GM23338 (cell line): Measurements from ENCODE around the gene PIRT. TPM values are rescaled to one million over a fixed set of nuclear protein-coding genes. Genes with fewer than 3 reads are reported as not detected.

Source experiments
- ATAC-seq: fragments of 200-7000 bp; cut with Tn5 transposase; 3 replicates; pipeline ENCODE4 v1.9.1; 2020
- DNase-seq: peaks from one replicate; pipeline ENCODE4 v3.0.0-alpha.2; 2015; ENCODE audit warnings: low spot score
- H2AFZ ChIP-seq: fragments of 200-600 bp; sonication (generic); 2 replicates; pipeline ENCODE4 v1.8.0; 2016; ENCODE audit warnings: antibody characterized with exemption, mild to moderate bottlenecking, moderate library complexity
- H3F3A ChIP-seq: fragments of 200-600 bp; sonication (generic); replicated peaks from 2 replicates; pipeline ENCODE4 v1.8.0; 2017; ENCODE audit warnings: antibody characterized with exemption, mixed run types, low read depth
- H3K27ac ChIP-seq: fragments of 200-600 bp; sonication (generic); 2 replicates; pipeline ENCODE4 v1.6.1; 2016; ENCODE audit warnings: low read depth
- H3K27me3 ChIP-seq: fragments of 200-600 bp; sonication (generic); 2 replicates; pipeline ENCODE4 v1.8.0; 2016; ENCODE audit warnings: mild to moderate bottlenecking, mixed run types, moderate library complexity; ENCODE audit not compliant: insufficient read depth
- H3K36me3 ChIP-seq: fragments of 200-600 bp; sonication (generic); 2 replicates; pipeline ENCODE4 v1.8.0; 2016; ENCODE audit warnings: mild to moderate bottlenecking; ENCODE audit not compliant: insufficient read depth
- H3K4me1 ChIP-seq: fragments of 200-600 bp; sonication (generic); 2 replicates; pipeline ENCODE4 v1.8.0; 2016; ENCODE audit warnings: mild to moderate bottlenecking, moderate library complexity; ENCODE audit not compliant: insufficient read depth
- H3K4me2 ChIP-seq: fragments of 200-600 bp; sonication (generic); 2 replicates; pipeline ENCODE4 v1.7.1; 2017; ENCODE audit warnings: mixed run types
- H3K4me3 ChIP-seq: fragments of 200-600 bp; sonication (generic); 2 replicates; pipeline ENCODE4 v1.6.1; 2016; ENCODE audit warnings: mixed run types
- H3K79me2 ChIP-seq: fragments of 200-600 bp; sonication (generic); replicated peaks from 2 replicates; pipeline ENCODE4 v1.8.0; 2017; ENCODE audit warnings: mild to moderate bottlenecking; ENCODE audit not compliant: insufficient read depth
- H3K9me2 ChIP-seq: fragments of 200-600 bp; sonication (generic); 2 replicates; pipeline ENCODE4 v1.8.0; 2017; ENCODE audit not compliant: insufficient read depth
- H4K20me1 ChIP-seq: fragments of 200-600 bp; sonication (generic); replicated peaks from 2 replicates; pipeline ENCODE4 v1.8.0; 2017; ENCODE audit warnings: mild to moderate bottlenecking; ENCODE audit not compliant: insufficient read depth
- H3K27ac Mint-ChIP-seq: 2 replicates; pipeline ENCODE4 v1.8.0; 2020; ENCODE audit warnings: inconsistent platforms, mild to moderate bottlenecking, moderate library complexity, mixed read lengths
- H3K27me3 Mint-ChIP-seq: 3 replicates; pipeline ENCODE4 v1.8.0; 2022; ENCODE audit warnings: low read depth, mild to moderate bottlenecking, moderate library complexity, mixed read lengths, inconsistent platforms; ENCODE audit not compliant: insufficient read depth, poor library complexity
- H3K36me3 Mint-ChIP-seq: 3 replicates; pipeline ENCODE4 v1.8.0; 2021; ENCODE audit warnings: low read depth, mild to moderate bottlenecking, inconsistent platforms, moderate library complexity, mixed read lengths
- H3K4me1 Mint-ChIP-seq: 3 replicates; pipeline ENCODE4 v1.8.0; 2020; ENCODE audit warnings: mild to moderate bottlenecking, inconsistent platforms, mixed read lengths
- H3K4me3 Mint-ChIP-seq: 3 replicates; pipeline ENCODE4 v1.8.0; 2021; ENCODE audit warnings: moderate library complexity, mild to moderate bottlenecking, inconsistent platforms, mixed read lengths
- H3K9me3 Mint-ChIP-seq: 3 replicates; pipeline ENCODE4 v1.8.0; 2020; ENCODE audit warnings: moderate library complexity, mild to moderate bottlenecking, inconsistent platforms, mixed read lengths
- CREB1 ChIP-seq: fragments of 250-450 bp; sonication (Bioruptor Pico); IDR thresholded peaks from 2 replicates; pipeline ENCODE4 v1.5.0; 2020; ENCODE audit warnings: low read depth, mild to moderate bottlenecking, moderate library complexity
- NANOG ChIP-seq: IDR thresholded peaks from 2 replicates; pipeline ENCODE4 v1.6.1; 2016; ENCODE audit warnings: antibody characterized with exemption, borderline replicate concordance
- ZNF114 ChIP-seq: fragments of 250-450 bp; sonication (Bioruptor Pico); IDR thresholded peaks from 2 replicates; pipeline ENCODE4 v1.5.0; 2020; ENCODE audit warnings: mild to moderate bottlenecking, moderate library complexity
- ZNF331 ChIP-seq: fragments of 250-450 bp; sonication (Bioruptor Pico); IDR thresholded peaks from 2 replicates; pipeline ENCODE4 v1.5.0; 2020; ENCODE audit warnings: low read depth, mild to moderate bottlenecking, moderate library complexity
- polyA plus RNA-seq: library from polyadenylated mRNA; unstranded; fragments of >200 nt; fragmentation: Nextera tagmentation; extraction: Ambion mirVana; gene quantifications from 2 replicates; pipeline ENCODE4 v1.2.1, GENCODE V29; 2016
- total RNA-seq: library from RNA; depleted of rRNA; stranded (reverse); fragments of >200 nt; shearing (Covaris generic); gene quantifications from 2 replicates; pipeline ENCODE4 v1.2.3, GENCODE V29; 2014
- TF ChIP-seq, protein P1 (sequence below): IDR thresholded peaks from 2 replicates; pipeline ENCODE4 v1.6.1; 2016; ENCODE audit warnings: antibody characterized with exemption
- TF ChIP-seq, protein P2 (sequence below), 2 experiments: fragments of 200-600 bp in 1 of 2; sonication (generic) in 1 of 2; conservative IDR thresholded peaks; 2 replicates each; pipeline versions ENCODE4 v1.5.1 to v1.6.1; 2016 to 2017; ENCODE audit warnings: antibody characterized with exemption in 2 of 2, low read depth in 2 of 2, mild to moderate bottlenecking in 2 of 2, moderate library complexity in 1 of 2

Gene PIRT
- total and polyA plus RNA-seq, 2 experiments from 2014 or later, result not detected

DNA sequence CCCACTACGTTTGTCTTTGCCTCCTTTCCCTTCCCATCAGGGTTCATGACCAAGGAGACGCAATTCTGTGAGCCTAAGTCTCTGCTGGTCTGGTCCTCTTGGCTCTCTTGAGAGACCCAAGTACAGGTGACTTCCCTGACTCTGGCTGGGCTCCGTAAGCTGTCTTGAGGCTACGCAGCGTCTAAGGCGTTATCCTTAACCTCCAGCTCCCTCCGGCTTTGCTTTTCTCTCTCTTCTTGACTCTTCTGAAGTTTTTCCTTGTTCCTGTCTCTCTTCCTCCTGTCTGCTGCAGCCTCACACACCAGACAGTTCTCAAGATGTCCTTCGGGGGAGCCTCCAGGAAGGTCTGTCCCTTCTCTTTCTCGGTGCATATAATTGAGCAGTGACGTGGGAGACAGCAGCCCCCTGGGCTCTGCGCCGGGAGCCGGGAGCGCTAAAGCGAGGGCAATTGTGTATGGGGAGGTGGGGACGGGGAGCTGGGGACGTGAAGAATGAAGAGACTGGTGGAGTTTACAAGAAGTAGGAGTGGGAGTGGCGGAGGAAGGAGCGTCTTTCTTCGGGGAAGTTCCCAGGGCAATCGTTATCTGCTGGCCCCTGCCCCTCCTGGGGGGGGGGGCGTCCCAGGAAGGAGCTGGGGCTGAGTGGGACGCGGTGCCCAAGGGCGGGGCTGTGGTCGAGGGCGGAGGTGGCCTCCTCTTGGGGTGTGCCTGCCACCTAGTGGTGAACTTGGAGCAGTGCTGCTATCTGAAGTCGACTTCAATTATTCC is 6.9 kb upstream of the PIRT start:
- Histone ChIP-seq H3K4me2 (peak overlapping the region; percentile 100), H3K9me2 (no peaks in the 10 kb centered on the region), H3F3A (0 out of 2 replicates have a peak, but pooled peaks cover 3% of the 10 kb centered on the region), H3K27ac (no peak overlapping the region), H2AFZ (peak overlapping the region; percentile 100), H3K4me1 (peaks cover 26% of the 10 kb centered on the region), H3K4me3 (peak overlapping the region; percentile 89), H4K20me1 (no peaks in the 10 kb centered on the region), H3K27me3 (no peaks in the 10 kb centered on the region), H3K36me3 (no peaks in the 10 kb centered on the region), H3K79me2 (no peaks in the 10 kb centered on the region)
- Mint-ChIP-seq H3K36me3 (peaks cover 6% of the 10 kb centered on the region; the same call in 2 of the 3 replicates), H3K4me1 (peaks cover 21% of the 10 kb centered on the region), H3K27me3 (peaks cover 19% of the 10 kb centered on the region), H3K4me3 (peak overlapping the region; percentile 81), H3K27ac (peak overlapping the region; percentile 12; the same call in 1 of the 2 replicates), H3K9me3 (peaks cover 31% of the 10 kb centered on the region)
- peak; percentile 87 for DNase-seq
- TF ChIP-seq ZNF331 (CRISPR knock-in tag), result no peak
- TF ChIP-seq, protein P1, sequence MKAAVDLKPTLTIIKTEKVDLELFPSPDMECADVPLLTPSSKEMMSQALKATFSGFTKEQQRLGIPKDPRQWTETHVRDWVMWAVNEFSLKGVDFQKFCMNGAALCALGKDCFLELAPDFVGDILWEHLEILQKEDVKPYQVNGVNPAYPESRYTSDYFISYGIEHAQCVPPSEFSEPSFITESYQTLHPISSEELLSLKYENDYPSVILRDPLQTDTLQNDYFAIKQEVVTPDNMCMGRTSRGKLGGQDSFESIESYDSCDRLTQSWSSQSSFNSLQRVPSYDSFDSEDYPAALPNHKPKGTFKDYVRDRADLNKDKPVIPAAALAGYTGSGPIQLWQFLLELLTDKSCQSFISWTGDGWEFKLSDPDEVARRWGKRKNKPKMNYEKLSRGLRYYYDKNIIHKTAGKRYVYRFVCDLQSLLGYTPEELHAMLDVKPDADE, result no peak
- no peak for TF ChIP-seq ZNF114
- TF ChIP-seq CREB1 (CRISPR knock-in tag), result 0 out of 2 replicates have a peak, but pooled peaks have one; percentile 19
- TF ChIP-seq, protein P2, sequence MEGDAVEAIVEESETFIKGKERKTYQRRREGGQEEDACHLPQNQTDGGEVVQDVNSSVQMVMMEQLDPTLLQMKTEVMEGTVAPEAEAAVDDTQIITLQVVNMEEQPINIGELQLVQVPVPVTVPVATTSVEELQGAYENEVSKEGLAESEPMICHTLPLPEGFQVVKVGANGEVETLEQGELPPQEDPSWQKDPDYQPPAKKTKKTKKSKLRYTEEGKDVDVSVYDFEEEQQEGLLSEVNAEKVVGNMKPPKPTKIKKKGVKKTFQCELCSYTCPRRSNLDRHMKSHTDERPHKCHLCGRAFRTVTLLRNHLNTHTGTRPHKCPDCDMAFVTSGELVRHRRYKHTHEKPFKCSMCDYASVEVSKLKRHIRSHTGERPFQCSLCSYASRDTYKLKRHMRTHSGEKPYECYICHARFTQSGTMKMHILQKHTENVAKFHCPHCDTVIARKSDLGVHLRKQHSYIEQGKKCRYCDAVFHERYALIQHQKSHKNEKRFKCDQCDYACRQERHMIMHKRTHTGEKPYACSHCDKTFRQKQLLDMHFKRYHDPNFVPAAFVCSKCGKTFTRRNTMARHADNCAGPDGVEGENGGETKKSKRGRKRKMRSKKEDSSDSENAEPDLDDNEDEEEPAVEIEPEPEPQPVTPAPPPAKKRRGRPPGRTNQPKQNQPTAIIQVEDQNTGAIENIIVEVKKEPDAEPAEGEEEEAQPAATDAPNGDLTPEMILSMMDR (conservative IDR thresholded peaks at IDR 0.05; ENCODE audit: low read depth in 2 of 2), result peak; percentile 74 to 92
- no peak for TF ChIP-seq NANOG
- peak; percentile 81 for ATAC-seq

DNA sequence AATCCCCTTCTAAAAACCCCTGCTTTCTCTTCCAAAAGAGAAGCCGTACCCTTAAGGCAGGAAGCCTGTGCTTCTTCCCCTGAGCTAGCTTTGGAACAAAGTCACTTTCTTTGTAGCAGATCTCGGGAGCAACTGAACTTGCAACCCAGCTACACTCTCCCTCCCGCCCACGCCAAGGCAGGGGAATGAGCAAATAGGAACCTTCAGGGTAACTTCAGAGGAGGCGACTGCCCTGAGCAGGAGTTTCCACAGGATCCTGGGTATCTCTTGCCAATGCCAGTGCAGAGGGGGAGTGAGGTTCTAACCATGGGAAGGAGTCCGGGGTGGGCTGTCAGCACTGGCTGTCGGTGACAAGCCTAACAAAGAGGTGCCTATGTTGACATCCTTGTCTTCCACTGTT is 5.9 kb upstream of the PIRT start:
- H2AFZ ChIP-seq, result peak overlapping the region; percentile 100
- peak overlapping the region; percentile 61 for H3K4me3 Mint-ChIP-seq
- no peaks in the 10 kb centered on the region for H3K36me3 ChIP-seq
- no peaks in the 10 kb centered on the region for H4K20me1 ChIP-seq
- peak; percentile 22 for DNase-seq
- 0 out of 2 replicates have a peak, but pooled peaks cover 3% of the 10 kb centered on the region for H3F3A ChIP-seq
- H3K4me3 ChIP-seq, result peak overlapping the region; percentile 89
- H3K27ac Mint-ChIP-seq, result no peak overlapping the region
- peaks cover 23% of the 10 kb centered on the region for H3K9me3 Mint-ChIP-seq
- H3K4me1 ChIP-seq, result peaks cover 26% of the 10 kb centered on the region
- peaks cover 19% of the 10 kb centered on the region for H3K27me3 Mint-ChIP-seq
- H3K36me3 Mint-ChIP-seq, result peaks cover 6% of the 10 kb centered on the region; the same call in 2 of the 3 replicates
- H3K9me2 ChIP-seq, result no peaks in the 10 kb centered on the region
- ATAC-seq, result peak; percentile 24
- peak overlapping the region; percentile 100 for H3K4me2 ChIP-seq
- peaks cover 27% of the 10 kb centered on the region for H3K4me1 Mint-ChIP-seq
- TF ChIP-seq NANOG, result no peak
- TF ChIP-seq, protein P2 (conservative IDR thresholded peaks at IDR 0.05; ENCODE audit: low read depth in 2 of 2), result no peak
- H3K27me3 ChIP-seq, result no peaks in the 10 kb centered on the region
- no peaks in the 10 kb centered on the region for H3K79me2 ChIP-seq
- no peak overlapping the region for H3K27ac ChIP-seq
